Smooth muscle cell (in vitro differentiated cells): ENCODE results near the gene TBC1D20. TPM values are rescaled to one million over a fixed set of nuclear protein-coding genes. Genes with fewer than 3 reads are reported as not detected.
"Not testable (repeated sequence)": the region's sequence is repeated elsewhere in the genome, so short reads cannot be mapped to it uniquely, and the experiment has no call there.

Source experiments
- DNase-seq: peaks from one replicate; lab custom pipeline; 2025; ENCODE audit not compliant: unreplicated experiment; lab: John Stamatoyannopoulos, UW
- H2AFZ ChIP-seq: fragments of 200-600 bp; sonication (generic); 2 replicates; pipeline ENCODE4 v1.6.0; 2016; ENCODE audit warnings: antibody characterized with exemption, low read depth, mild to moderate bottlenecking
- H3F3A ChIP-seq: fragments of 200-600 bp; sonication (generic); 2 replicates; pipeline ENCODE4 v1.6.0; 2017; ENCODE audit warnings: antibody characterized with exemption, low read depth
- H3K27ac ChIP-seq: fragments of 200-600 bp; sonication (generic); 2 replicates; pipeline ENCODE4 v1.5.1; 2016; ENCODE audit warnings: low read depth, mild to moderate bottlenecking
- H3K27me3 ChIP-seq: fragments of 200-600 bp; sonication (generic); 2 replicates; pipeline ENCODE4 v1.6.1; 2016; ENCODE audit warnings: low read depth, mild to moderate bottlenecking
- H3K36me3 ChIP-seq: fragments of 200-600 bp; sonication (generic); 2 replicates; pipeline ENCODE4 v1.5.1; 2016; ENCODE audit warnings: low read depth
- H3K4me1 ChIP-seq: fragments of 200-600 bp; sonication (generic); 2 replicates; pipeline ENCODE4 v1.5.1; 2016; ENCODE audit warnings: low read depth
- H3K4me2 ChIP-seq: fragments of 200-600 bp; sonication (generic); 2 replicates; pipeline ENCODE4 v1.6.0; 2016; ENCODE audit warnings: mild to moderate bottlenecking
- H3K4me3 ChIP-seq: fragments of 200-600 bp; sonication (generic); 2 replicates; pipeline ENCODE4 v1.5.1; 2016; ENCODE audit warnings: mild to moderate bottlenecking
- H3K79me2 ChIP-seq: fragments of 200-600 bp; sonication (generic); 2 replicates; pipeline ENCODE4 v1.6.0; 2016; ENCODE audit warnings: low read depth, mild to moderate bottlenecking
- H3K9ac ChIP-seq: fragments of 200-600 bp; sonication (generic); 2 replicates; pipeline ENCODE4 v1.6.0; 2016; ENCODE audit warnings: low read depth
- H3K9me3 ChIP-seq: fragments of 200-600 bp; sonication (generic); replicated peaks from 2 replicates; pipeline ENCODE4 v1.5.1; 2016; ENCODE audit warnings: low read depth
- H4K20me1 ChIP-seq: fragments of 200-600 bp; sonication (generic); 2 replicates; pipeline ENCODE4 v1.6.0; 2016; ENCODE audit warnings: low read depth
- WGBS: methylation state at CpG from one replicate; pipeline ENCODE4 v1.1.7; 2016; ENCODE audit warnings: low lambda C conversion rate; 5-methylcytosine and 5-hydroxymethylcytosine counted together
- polyA plus RNA-seq: library from polyadenylated mRNA; unstranded; fragments of >200 nt; fragmentation: Nextera tagmentation; extraction: Ambion mirVana; gene quantifications from 2 replicates; pipeline ENCODE4 v1.2.1, GENCODE V29; 2016
- total RNA-seq: library from RNA; depleted of rRNA; stranded (reverse); fragments of >200 nt; gene quantifications from 2 replicates; pipeline ENCODE4 v1.2.3, GENCODE V29; 2014
- TF ChIP-seq, protein P1 (sequence below): fragments of 200-600 bp; sonication (generic); IDR thresholded peaks from 2 replicates; pipeline ENCODE4 v1.5.1; 2017; ENCODE audit warnings: borderline replicate concordance, mild to moderate bottlenecking, antibody characterized with exemption; ENCODE audit not compliant: insufficient read depth, poor library complexity, severe bottlenecking

TBC1D20 gene
- total and polyA plus RNA-seq, 2 experiments from 2014 or later: 41.6 to 41.9 TPM

DNA sequence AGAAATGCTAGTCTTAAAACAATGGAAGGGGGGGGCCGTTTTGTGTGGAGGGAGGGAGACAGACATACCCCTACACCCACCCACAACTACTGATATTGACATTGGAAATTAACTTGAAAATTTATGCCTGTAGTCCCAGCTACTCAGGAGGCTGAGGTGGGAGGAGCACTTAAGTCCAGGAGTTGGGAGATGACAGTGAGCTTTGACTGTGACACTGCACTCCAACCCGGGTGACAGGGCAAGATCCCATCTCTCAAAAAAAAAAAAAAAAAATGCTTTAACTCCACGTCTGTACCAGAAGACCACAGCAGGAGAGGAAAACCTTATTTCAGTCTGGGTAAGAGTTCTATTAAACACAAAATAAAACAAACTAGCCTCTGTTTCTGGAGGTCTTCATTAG, 2.2 kb downstream of the TBC1D20 start:
- TF ChIP-seq, protein P1, sequence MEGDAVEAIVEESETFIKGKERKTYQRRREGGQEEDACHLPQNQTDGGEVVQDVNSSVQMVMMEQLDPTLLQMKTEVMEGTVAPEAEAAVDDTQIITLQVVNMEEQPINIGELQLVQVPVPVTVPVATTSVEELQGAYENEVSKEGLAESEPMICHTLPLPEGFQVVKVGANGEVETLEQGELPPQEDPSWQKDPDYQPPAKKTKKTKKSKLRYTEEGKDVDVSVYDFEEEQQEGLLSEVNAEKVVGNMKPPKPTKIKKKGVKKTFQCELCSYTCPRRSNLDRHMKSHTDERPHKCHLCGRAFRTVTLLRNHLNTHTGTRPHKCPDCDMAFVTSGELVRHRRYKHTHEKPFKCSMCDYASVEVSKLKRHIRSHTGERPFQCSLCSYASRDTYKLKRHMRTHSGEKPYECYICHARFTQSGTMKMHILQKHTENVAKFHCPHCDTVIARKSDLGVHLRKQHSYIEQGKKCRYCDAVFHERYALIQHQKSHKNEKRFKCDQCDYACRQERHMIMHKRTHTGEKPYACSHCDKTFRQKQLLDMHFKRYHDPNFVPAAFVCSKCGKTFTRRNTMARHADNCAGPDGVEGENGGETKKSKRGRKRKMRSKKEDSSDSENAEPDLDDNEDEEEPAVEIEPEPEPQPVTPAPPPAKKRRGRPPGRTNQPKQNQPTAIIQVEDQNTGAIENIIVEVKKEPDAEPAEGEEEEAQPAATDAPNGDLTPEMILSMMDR: no peak
- H3K4me1 ChIP-seq: peaks cover 19% of the 10 kb centered on the region
- H3K27ac ChIP-seq: peak overlapping the region; percentile 90
- peaks cover 64% of the 10 kb centered on the region for H4K20me1 ChIP-seq
- 50% methylated on average over 3 of the region's 3 CpGs for WGBS
- peak overlapping the region; percentile 93 for H3K4me2 ChIP-seq
- H3K4me3 ChIP-seq: peak overlapping the region; percentile 75
- H3K9ac ChIP-seq: peak overlapping the region; percentile 96
- no peaks in the 10 kb centered on the region for H3K27me3 ChIP-seq
- H3F3A ChIP-seq: peaks cover 5% of the 10 kb centered on the region
- H3K36me3 ChIP-seq: no peaks in the 10 kb centered on the region
- no peak overlapping the region for H2AFZ ChIP-seq
- no peak for DNase-seq
- peaks cover 71% of the 10 kb centered on the region for H3K79me2 ChIP-seq
- no peaks in the 10 kb centered on the region for H3K9me3 ChIP-seq

DNA sequence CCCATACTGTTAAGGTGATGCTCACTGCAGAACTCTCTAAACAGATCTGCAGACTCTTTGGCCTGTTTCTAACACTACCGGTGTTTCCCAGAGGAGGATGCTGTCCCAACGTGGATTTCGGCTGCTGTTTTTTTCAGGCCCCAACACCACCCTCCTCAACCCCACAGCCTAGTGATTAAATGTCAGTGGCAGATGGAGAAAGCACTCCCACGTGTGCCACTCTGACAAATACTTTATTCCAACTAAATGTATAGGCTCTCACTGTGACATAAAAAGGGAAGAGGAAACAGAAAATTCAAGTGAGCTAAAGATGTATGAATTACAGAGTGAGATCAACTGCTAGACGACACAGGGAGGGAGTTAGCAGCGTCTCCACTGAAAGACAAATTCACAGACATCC, 3.6 kb downstream of the TBC1D20 start:
- H4K20me1 ChIP-seq: peaks cover 78% of the 10 kb centered on the region
- TF ChIP-seq, protein P1: no peak

DNA sequence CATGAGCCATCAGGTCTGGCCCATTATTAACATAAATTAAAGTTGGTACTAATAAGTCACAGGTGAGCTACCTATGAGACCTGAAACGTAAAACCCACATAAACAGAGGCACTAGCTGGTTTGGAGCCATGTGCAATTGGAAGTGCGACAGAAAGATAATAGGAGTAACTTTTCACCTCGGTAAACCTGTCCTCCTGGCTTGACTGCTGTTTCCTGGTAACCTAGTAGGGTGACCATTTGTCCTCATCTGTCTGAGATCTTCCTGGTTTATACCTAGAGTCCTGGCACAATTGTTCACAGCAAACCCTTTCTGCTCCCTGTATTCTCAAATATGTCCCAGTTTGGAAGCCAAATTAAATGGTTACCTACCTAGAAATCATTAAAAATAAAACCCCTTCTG, 7.4 kb downstream of the TBC1D20 start:
- H3K9me3 ChIP-seq: no peaks in the 10 kb centered on the region
- H3K27ac ChIP-seq: no peak overlapping the region
- H3K79me2 ChIP-seq: peaks cover 100% of the 10 kb centered on the region
- H3K27me3 ChIP-seq: no peaks in the 10 kb centered on the region
- no peak overlapping the region for H3K9ac ChIP-seq
- H3K4me1 ChIP-seq: peaks cover 8% of the 10 kb centered on the region
- TF ChIP-seq, protein P1: no peak
- no peak overlapping the region for H2AFZ ChIP-seq
- H4K20me1 ChIP-seq: peaks cover 100% of the 10 kb centered on the region
- no peak overlapping the region for H3K4me3 ChIP-seq
- H3K4me2 ChIP-seq: no peak overlapping the region
- H3K36me3 ChIP-seq: no peaks in the 10 kb centered on the region
- WGBS: 72% methylated on average over 3 of the region's 3 CpGs
- no peak for DNase-seq
- no peaks in the 10 kb centered on the region for H3F3A ChIP-seq

More for the DNA sequence above, 3.6 kb downstream of the TBC1D20 start:
- 77% methylated on average over 6 of the region's 6 CpGs for WGBS
- Histone ChIP-seq H3K36me3 (no peaks in the 10 kb centered on the region), H3K79me2 (peaks cover 85% of the 10 kb centered on the region), H3K4me1 (peaks cover 19% of the 10 kb centered on the region), H3K9ac (no peak overlapping the region), H2AFZ (no peak overlapping the region), H3K27ac (no peak overlapping the region), H3K4me3 (no peak overlapping the region), H3K27me3 (no peaks in the 10 kb centered on the region), H3K4me2 (no peak overlapping the region), H3K9me3 (no peaks in the 10 kb centered on the region), H3F3A (peaks cover 5% of the 10 kb centered on the region)
- no peak for DNase-seq

DNA sequence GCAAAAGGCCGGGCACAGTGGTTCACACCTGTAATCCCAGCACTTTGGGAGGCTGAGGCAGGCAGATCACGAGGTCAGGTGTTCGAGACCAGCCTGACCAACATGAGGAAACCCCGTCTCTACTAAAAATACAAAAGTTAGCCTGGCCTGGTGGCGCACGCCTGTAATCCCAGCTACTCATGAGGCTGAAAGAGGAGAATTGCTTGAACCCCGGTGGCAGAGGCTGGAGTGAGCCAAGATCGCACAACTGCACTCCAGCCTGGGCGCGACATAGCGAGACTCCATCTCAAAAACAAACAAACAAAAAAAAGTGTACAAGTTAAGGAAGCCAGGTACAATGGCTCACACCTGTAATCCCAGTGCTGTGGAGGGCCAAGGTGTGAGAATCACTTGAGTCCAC, 10.3 kb downstream of the TBC1D20 start:
- H3K79me2 ChIP-seq: peaks cover 100% of the 10 kb centered on the region
- not testable (repeated sequence) for H3K9ac ChIP-seq, H3K27ac ChIP-seq, H3K4me2 ChIP-seq, H3F3A ChIP-seq, H3K9me3 ChIP-seq, DNase-seq, H2AFZ ChIP-seq, H3K27me3 ChIP-seq, H3K36me3 ChIP-seq, H3K4me1 ChIP-seq, H3K4me3 ChIP-seq
- H4K20me1 ChIP-seq: peaks cover 100% of the 10 kb centered on the region
- 92% methylated on average over 11 of the region's 11 CpGs for WGBS
